Measurements from ENCODE around the gene ST6GALNAC4. TPM values are rescaled to one million over a fixed set of nuclear protein-coding genes. Genes with fewer than 3 reads are reported as not detected.
A peak's percentile ranks its signal among the peaks of the same experiment; 100 is the strongest.

ST6GALNAC4 gene
- polyA plus RNA-seq, 4 donors = 10.4 to 17.5 (median 12.5) TPM

DNA sequence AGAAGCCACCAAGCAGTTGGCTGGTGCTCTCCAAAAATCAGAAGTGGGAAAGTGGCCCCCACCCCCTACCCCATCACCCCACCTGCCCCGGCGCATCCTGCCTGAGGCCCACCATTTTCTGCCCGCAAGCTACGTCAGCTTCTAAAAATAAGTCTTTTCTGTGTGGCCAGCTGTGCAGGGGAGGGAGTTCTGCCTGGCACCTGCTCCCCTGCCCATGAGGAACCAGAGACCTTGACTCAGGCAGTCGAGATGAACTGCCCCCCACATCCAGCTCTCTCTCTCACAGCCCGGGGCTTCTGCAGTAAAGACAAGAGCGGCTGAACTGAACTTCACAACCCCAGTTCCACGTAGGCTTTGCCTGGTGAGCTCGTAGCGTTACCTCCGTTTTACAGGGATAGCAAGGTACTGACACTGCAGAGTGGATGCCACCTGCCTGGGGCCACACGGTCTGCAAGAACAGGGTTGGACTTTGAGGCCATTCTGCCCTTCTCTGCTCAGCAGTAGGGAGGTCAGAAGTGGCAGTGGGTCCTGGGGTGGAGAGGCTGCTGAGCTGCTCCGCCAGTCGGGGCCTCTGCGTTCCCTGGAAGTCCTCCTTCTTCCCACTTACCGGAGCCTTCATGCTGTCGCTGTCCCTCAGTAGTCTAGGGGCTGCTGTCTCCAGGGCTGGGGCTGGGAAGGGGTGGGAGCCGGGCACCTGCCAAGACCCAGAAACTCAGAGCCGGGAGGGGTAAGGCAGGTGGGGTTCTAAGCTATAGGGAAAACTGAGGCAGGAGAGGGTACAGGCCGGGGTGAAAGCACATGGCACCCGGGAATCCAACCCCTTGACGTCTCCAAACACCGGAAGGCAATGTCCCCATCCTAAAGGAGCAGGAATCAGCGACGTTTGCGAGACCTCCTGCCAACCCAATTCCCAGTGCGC, 781 bp downstream of the ST6GALNAC4 start:
- DNase-seq (ENCODE audit: low read depth in 4 of 4, low spot score in 3 of 4) = no peak

DNA sequence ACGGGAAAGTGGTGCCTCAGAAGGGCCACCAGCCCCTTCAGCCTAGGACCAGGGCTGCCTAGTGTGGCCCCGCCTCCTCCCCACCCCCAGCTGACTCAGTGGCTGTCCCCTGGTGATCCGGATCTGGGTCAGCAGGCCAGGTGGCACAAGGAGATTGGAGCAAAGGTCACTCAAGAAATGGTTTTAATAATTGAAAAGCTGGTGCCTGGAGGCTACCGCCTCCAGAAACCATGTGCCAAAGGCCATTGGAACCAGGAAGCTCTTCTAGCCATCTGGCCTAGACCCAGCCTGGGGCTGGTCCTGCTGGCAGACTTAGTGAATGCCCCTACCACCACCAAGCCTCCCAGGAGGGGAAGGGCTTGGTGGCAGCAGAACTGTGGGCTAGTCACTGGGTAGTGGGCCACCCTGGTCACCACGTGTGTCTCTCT, 1.5 kb downstream of the ST6GALNAC4 start:
- DNase-seq (ENCODE audit: low read depth in 4 of 4, low spot score in 3 of 4) = no peak

DNA sequence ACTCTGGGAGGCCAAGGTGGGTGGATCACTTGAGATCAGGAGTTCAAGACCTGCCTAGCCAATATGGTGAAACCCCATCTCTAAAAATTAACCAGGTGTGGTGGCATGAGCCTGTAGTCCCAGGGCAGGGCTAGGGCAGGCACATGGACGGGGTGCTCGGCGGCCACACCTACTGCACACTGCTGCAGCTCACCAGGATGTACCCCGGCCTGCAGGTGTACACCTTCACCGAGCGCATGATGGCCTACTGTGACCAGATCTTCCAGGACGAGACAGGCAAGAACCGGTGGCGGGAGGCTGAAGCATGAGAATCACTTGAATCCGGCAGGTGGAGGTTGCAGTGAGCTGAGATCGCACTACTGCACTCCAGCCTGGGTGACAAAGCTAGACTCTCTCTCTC, 3.2 kb downstream of the ST6GALNAC4 start:
- no peak for DNase-seq (ENCODE audit: low read depth in 4 of 4, low spot score in 3 of 4)

DNA sequence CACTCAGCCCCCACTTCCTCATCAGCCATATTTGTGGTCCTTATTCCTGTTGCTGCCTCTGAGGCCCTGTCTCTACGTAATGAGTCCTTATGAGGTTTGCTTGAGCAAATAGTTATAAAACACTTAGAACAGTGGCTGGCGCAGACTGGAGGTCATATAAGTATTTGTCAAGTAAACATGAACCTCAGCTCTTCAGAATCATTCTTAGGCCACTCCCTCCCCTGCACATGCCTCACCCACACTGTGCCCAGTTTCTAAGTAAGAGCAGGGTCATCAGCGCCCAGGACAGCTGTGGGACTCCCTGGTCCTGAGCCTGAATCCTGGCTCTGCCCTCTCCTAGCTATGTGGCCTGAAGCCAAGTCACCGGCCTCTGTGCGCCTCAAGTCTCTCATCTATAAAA, 4.0 kb downstream of the ST6GALNAC4 start:
- DNase-seq (ENCODE audit: low read depth in 4 of 4, low spot score in 3 of 4) = no peak

DNA sequence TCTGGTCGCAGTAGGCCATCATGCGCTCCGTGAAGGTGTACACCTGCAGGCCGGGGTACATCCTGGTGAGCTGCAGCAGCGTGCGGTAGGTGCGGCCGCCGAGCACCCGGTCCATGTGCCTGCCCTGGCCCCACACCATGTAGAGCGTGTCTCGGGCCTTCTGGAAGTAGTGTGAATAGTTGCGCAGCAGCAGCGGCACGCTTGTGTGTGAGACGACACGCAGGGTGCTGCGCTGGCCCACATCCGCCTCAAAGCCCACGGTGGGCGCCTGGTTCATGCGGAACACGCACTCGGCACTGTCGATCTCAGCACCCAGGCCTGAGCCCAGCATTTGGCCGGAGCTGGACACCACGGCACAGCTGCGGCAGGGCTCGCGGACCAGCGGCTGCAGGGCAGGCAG, 4.5 kb downstream of the ST6GALNAC4 start:
- no peak for DNase-seq (ENCODE audit: low read depth in 4 of 4, low spot score in 3 of 4)

DNA sequence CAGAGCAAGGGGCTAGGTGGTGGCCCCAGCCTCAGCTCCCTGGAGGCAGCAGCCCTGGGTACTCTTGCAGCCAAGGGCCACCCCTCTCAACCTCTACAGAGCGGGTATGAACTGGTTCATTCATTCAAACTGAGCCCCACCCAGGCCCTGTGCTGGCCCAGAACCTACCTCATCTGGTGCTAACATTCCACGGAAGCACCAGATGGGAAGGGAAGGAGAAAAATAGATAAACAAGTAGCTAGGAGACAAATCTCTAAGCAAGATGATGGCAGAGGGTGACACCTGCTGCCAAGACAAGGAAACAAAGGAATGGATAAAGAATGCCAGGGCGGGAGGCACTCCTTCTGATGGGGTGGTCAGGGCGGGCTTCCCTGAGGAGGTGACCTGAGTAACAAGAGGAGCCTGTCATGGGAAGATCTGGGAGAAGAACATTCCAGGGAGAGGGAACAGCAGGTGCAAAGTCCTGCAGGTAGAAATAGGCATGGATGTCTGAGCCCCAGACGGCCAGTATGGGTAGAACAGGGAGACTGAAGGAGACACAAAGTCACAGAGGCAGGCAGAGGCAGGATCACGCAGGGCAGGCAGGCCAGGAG, 6.1 kb downstream of the ST6GALNAC4 start:
- no peak for DNase-seq (ENCODE audit: low read depth in 4 of 4, low spot score in 3 of 4)

DNA sequence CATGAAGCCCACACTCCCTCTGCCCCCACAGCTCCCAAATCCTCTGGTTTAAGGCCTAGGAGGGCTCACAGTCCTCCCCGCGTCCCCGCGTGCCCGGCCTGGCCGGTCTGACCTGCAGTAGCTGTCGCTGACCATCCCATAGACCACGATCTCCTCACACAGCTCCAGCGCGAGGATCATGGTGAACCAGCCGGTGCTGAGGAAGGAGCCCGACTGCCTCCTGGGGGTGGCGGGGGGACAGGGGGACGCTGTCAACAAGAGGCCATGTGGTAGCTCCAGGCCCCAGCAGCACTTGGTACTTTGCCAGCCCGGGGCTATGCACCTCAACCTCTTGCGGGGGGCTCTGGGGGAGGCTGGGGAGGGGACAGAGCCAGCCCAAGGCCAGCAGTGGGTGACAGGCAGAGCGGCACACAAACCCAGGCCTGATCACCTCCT, 7.0 kb downstream of the ST6GALNAC4 start:
- no peak for DNase-seq (ENCODE audit: low read depth in 4 of 4, low spot score in 3 of 4)

DNA sequence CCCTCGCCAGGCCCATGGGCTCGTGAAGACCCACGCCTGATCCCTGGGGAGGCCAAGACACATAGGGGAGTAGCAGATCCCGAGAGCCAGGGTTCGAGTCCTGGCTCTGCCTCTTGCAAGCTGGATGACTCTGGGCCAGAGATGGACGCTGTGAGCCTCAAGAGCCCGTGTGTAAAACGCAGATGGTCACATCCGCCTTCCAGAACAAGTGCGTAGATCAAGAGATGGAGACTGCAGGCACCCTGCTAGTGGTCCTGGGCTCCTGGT, 8.2 kb downstream of the ST6GALNAC4 start:
- no peak for DNase-seq (ENCODE audit: low read depth in 4 of 4, low spot score in 3 of 4)

DNA sequence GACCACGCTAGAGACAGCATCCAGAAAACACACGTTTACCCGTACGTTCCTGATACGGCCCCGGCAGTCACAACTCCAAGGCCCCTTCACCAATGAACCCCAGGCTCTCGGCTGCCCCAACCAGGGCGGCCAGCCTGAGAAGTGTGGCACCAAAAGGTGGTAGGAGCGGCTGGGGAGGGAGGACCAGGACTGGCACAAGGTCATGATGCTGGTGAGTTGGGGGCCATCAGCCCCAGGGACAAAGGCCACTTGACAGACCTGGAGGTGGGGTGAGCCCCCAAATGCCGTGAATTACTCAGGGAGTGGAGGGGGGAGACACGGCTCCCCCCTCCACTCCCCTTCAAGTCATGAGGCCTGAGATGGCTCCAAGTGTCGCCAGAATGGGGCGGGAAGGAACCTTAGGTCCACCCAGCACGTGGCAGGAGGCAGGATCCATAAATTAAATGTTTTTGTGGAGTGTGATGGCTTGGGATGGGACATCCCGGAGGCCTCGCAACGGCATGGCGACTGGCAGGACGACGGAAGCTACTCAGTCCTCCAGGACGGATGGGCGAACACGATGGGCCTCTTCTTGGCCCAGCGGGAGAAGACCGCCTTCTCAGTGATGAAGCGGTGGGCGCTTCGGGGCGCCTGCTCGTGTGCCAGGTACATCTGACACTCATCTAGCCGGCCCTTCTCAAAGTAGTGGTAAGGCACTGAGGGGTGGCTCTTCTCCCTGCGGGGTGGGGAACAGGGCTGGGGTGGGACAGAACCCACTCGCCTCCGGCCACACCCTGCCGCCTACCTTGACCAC, 8.8 kb downstream of the ST6GALNAC4 start:
- DNase-seq (ENCODE audit: low read depth in 4 of 4, low spot score in 3 of 4) = no peak

DNA sequence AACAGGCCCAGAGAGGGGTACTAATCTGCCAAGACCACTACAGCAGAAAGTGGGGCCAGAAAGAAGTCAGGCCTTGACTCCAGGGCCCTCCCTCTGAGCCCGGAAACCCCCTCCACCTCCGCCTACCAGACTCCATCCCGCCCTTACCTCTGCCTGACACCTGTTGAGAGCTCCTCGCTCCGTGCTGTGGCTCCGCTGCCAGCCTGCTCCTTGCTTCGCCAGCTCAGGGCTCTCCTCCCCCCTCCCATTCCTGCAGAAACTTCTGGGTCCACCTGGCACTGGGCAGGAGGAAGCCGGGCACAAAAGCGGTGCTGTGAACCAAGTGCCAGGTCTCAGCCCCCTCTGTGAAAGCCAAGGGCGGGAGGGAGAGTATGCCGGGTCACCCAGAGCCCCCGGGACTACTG, 11.1 kb downstream of the ST6GALNAC4 start:
- DNase-seq (ENCODE audit: low read depth in 4 of 4, low spot score in 3 of 4) = no peak

DNA sequence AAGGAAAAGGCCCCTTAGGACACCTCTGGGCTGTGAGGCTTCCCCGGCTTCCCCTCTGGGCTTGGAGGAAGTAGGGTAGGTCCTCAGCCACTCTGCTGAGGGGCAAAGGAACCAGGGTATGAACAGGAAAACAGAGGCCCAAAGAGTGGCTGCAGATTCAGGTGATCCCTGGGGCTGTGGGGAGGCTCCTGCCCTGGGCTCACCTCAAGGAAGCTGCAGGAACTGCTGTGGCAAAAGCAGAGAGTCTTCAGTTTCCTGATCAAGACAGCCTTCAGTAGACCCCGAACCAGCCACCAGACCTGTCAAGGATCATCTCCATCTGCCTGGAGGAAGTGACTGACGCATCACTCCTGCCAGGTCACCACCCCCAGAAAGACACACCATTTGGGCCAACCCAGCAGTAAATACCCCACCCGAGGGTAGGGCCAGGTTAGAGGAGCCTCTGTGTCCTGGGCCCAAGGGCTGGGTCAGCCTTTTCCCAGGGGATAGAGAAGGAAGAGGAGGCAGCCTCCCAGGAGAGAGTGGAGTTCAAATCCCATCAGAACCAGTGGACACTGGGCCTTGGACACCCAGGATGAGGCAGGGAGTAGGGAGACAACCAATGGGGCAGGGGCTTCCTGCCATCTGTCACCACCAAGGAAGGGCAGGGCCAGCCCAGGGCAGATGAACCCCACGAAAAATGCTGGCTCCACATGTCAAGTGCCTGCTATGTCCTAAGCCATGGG, 11.7 kb downstream of the ST6GALNAC4 start:
- DNase-seq (ENCODE audit: low read depth in 4 of 4, low spot score in 3 of 4) = no peak

DNA sequence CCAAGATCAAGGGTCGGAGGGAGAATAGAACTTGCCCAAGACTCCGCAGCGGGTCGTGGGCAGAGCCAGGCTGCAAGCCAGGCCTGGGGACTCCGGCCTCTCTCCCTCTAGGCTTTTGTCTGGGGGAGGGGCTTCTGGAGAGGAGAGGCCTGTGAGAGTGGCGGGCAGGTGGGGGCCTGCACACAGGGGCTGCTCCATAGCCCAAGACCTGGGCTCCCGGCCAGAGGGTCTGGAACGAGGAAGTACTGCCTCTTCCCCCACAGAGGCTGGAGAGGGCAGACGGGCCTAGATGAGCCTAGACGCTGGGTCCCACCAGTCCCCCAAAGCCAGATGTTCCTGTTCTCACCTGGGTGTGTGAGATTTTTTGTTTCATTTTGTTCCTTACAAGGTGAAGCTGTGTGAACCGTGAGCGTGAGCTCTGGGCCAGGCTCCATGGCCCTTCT, 12.3 kb downstream of the ST6GALNAC4 start:
- no peak for DNase-seq (ENCODE audit: low read depth in 4 of 4, low spot score in 3 of 4)

DNA sequence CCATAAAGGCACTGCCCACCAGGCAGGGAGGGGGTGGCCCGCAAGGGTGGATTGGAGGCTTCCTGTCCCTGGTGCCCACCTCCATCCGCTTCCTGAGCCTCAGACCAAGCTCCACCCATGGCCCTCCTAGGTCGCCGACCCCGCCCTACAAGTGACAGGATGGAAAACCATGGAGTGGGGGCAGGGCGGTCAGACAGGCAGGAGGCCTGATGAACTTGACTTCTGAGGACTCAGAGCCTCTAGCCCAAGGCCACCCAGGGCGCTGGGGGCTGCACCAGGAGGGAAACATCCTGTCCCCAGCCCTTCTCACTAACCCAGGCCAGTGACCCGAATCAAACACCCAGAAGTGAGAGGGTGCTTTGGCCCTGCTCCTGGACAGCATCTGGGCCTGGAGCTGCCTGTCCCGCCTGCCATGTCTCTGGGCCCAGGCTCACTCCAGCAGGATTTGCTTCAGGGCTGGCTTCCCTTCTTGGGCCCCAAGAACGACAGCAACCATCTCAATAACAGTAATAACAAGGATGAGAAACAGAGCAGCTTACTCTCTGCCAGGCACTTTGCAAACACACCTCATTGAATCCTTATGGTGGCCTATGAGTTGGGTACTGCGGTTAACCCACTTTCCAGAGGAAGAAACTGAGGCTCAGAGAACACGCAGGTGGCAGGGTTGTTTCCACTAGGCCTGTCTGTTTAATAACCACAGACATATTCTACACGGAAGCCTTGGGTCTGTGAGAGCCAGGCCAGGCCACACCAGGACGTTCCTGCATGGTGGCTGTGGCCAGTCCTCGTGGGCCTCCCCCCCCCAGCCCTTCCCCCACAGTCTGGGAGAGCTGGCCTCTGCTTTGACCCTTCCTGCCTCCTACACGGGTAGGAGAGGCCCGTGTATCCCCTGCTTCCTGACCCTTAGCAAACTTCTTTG, 13.0 kb downstream of the ST6GALNAC4 start:
- DNase-seq (ENCODE audit: low read depth in 4 of 4, low spot score in 3 of 4) = no peak

DNA sequence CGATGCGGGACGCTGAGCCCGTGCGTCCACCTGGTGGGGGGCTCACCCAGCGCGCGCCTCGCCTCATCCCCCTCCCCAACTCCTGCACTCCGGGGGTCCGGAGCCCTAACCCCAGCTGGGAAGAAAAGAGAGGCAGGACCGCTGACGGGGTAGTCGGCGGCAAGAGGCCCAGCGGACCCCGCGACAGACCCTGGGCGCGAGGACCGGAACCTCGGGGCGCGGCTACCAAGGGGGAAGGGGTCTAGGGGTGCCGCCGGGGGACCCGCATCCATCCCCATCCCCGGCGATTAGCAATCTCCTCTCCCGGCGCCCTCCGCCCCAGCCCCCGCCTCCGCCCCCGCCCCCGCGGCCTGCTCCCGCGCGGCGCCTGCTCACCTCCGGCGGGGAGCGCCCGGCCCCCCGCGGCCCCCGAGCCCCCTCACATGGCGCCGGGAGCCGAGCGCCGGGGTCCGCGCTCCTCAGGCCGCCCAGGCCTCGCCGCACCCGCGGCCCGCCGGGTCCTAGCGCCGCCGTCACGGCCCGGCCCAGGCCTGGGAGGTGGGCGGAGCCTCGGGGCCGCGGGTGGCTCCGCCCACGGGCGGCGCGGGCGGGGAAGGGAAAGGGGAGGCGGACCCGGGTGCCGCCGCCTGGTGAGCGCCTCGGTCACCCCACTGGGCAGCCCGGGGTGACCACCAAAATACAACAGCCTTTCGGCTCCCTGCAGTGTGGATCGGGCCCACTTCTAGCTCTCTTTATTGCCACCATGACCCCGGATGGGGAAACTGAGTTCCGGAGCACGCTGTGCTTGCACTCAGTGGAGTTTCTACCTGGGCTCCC, 17.5 kb downstream of the ST6GALNAC4 start, which contains the start of gene ST6GALNAC6:
Gene ST6GALNAC6, minus strand, starts transcription at position 476 of the 816 bp plus-strand sequence. CDS start 1,622 bp downstream, outside the sequence.
- no peak for DNase-seq (ENCODE audit: low read depth in 4 of 4, low spot score in 3 of 4)

DNA sequence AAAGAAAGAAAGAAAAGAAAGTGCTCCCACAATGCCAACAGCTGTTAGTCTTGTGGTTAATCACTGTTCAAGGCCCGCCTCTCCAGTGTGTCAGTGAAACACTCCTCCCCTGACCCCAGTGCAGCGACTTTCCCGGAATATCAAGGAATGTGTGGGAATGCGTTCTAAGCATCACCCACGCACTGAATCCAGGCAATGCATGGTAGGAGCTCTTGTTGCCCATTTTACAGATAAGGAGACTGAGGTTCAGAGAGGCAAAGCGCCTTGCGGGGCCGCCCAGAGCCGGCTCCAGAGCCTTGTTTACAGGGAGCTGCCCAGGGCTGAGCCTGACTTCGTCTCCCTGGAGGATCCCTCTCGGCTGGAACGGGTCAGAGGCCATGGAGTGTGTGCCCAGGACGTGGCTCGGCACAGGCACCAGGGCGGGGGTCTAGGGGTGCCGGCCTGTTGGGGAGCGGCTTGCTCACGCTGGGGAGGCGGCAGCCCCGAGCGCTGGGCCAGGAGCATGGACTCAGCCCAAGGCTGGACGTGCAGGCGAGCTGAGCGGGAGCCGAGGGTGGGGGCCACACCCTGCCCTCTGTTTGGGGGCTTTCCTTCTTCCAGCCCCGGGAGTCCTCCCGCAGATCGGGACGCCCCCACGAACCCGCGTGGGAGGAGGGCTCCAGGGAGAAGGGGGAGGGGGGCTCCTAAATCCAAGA, 18.3 kb downstream of the ST6GALNAC4 start:
- no peak for DNase-seq (ENCODE audit: low read depth in 4 of 4, low spot score in 3 of 4)

DNA sequence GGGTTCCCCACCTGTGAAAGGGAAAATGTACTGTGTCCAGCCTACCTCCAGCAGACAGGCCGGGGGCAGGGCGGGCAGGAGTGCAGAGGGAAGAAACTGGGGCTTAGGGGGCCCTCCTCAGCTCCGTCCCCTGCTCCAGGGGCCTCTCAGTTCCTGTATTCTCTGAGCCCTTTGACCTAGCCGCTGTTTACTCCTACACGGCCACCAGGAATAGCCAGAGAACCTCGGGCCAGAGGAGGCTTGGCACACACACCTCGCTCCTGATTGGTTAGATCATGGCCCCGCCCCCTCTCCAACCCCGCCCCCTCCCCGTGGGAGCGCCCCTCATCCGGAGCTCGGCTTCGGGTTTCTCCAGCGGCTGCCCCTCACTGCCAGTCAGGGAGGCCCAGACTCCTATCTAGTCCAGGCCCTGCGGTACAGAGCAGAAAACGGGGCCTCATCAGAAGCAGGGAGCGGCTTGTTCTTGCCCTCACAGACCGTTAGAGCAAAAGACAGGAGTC, 19.6 kb downstream of the ST6GALNAC4 start:
- DNase-seq (ENCODE audit: low read depth in 4 of 4, low spot score in 3 of 4) = peak in 1 of 4 donors; percentile 79

DNA sequence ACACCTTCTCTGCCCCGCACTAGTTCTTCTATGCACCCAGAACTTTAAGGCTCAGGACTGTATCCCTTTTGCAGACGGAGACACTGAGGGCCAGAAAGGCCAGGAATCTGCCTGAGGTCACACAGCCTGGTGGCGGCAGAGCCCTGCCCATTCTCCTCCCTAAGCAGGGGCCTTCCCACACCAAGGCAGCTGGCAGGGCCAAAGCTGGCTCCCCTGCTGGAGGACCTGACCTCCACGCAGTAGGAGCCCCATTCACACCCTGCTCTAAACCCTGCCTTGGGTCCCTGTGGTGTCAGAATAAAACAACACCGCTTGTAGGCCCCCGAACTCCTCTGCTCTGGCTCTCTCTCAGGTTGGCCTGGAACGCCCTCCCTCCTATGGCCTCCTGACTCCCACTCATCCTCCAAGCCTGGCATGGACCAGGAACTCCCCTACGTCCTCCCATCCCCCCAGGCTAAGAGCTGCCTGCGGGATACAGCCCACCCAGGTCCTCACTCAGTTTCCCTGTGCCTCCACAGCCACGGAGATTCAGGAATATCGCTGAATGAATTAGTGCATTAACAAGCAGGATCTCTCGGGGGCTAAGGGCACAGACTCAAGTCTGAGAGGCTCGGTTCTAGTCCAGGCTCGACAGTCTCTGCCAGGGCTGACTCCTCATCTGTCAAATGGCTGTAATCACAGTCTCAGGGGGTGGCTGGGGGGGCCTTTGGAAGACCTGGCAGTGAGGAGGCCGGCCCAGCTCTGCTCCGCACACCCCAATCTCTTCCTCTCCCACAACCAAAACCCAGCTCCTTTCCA, 20.2 kb downstream of the ST6GALNAC4 start:
- no peak for DNase-seq (ENCODE audit: low read depth in 4 of 4, low spot score in 3 of 4)

All from left renal pelvis (tissue), 4 donors.